ENCODE data around the gene COX7A1.

GRCh38 chr19:36103842-36104552 is 48.2 kb downstream of the COX7A1 start:
- TF ChIP-seq CTCF (conservative IDR thresholded peaks at IDR 0.05; ENCODE audit: low read length) = no peak
- TF ChIP-seq EZH2phosphoT487 (IDR thresholded peaks at IDR 0.05; ENCODE audit: borderline replicate concordance) = no peak
